Neutrophil (primary cell): Measurements from ENCODE around the gene UVRAG.
A peak's percentile ranks its signal among the peaks of the same experiment; 100 is the strongest.

ENCODE experiments used
- H3K27ac ChIP-seq: fragments of 200-600 bp; sonication (generic); 2 replicates; pipeline ENCODE4 v1.5.1; 2016; ENCODE audit warnings: mild to moderate bottlenecking, moderate library complexity
- H3K27me3 ChIP-seq: fragments of 200-600 bp; sonication (generic); 2 replicates; pipeline ENCODE4 v1.6.0; 2016; ENCODE audit warnings: mild to moderate bottlenecking
- H3K36me3 ChIP-seq: fragments of 200-600 bp; sonication (generic); 2 replicates; pipeline ENCODE4 v1.5.1; 2017
- H3K4me1 ChIP-seq, 2 experiments: fragments of 200-600 bp in 1 of 2; sonication (generic) in 1 of 2; 1 replicate in 1 of 2; 2 replicates in 1 of 2; pipeline versions ENCODE4 v1.5.1 to v1.6.1; 2013 to 2016; ENCODE audit warnings: low read depth in 1 of 2, low read length in 1 of 2, mild to moderate bottlenecking in 1 of 2, moderate library complexity in 1 of 2; ENCODE audit not compliant: control insufficient read depth in 1 of 2, insufficient read depth in 1 of 2
- H3K4me3 ChIP-seq, 2 experiments: fragments of 200-600 bp in 1 of 2; sonication (generic) in 1 of 2; 1 replicate in 1 of 2; 2 replicates in 1 of 2; pipeline ENCODE4 v1.5.1; 2013 to 2016; ENCODE audit warnings: low read depth in 1 of 2, low read length in 1 of 2, mild to moderate bottlenecking in 1 of 2, moderate library complexity in 1 of 2
- H3K9me3 ChIP-seq: fragments of 200-600 bp; sonication (generic); 2 replicates; pipeline ENCODE4 v1.5.1; 2016
- TF ChIP-seq, protein P1 (sequence below): fragments of 200-600 bp; sonication (generic); IDR thresholded peaks from 2 replicates; pipeline ENCODE4 v1.5.1; 2016; ENCODE audit warnings: antibody characterized with exemption

UVRAG gene

DNA sequence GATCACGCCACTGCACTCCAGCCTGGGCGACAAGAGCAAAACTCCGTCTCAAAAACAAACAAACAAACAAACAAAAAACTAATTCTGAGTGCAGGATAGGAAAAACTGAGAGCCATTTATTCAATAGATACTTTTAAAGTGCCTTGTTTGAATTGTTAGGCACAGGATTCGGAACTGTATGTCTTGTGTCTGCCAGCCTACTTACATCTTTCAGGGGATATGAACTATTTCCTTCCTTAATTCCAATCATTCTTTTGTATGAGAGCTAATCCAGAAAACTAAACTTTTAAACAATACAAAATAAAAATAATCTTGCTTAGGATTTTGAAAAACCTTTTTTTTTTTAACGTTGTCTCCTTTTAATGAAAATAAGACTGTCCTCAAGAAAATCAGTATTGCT is 12.6 kb downstream of the UVRAG start:
- H3K27me3 ChIP-seq = no peaks in the 10 kb centered on the region
- peaks cover 10% of the 10 kb centered on the region for H3K36me3 ChIP-seq
- H3K9me3 ChIP-seq = no peaks in the 10 kb centered on the region
- no peak overlapping the region for H3K4me3 ChIP-seq
- no peak overlapping the region for H3K27ac ChIP-seq
- TF ChIP-seq, protein P1, sequence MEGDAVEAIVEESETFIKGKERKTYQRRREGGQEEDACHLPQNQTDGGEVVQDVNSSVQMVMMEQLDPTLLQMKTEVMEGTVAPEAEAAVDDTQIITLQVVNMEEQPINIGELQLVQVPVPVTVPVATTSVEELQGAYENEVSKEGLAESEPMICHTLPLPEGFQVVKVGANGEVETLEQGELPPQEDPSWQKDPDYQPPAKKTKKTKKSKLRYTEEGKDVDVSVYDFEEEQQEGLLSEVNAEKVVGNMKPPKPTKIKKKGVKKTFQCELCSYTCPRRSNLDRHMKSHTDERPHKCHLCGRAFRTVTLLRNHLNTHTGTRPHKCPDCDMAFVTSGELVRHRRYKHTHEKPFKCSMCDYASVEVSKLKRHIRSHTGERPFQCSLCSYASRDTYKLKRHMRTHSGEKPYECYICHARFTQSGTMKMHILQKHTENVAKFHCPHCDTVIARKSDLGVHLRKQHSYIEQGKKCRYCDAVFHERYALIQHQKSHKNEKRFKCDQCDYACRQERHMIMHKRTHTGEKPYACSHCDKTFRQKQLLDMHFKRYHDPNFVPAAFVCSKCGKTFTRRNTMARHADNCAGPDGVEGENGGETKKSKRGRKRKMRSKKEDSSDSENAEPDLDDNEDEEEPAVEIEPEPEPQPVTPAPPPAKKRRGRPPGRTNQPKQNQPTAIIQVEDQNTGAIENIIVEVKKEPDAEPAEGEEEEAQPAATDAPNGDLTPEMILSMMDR = no peak
- no peaks in the 10 kb centered on the region for H3K4me1 ChIP-seq

DNA sequence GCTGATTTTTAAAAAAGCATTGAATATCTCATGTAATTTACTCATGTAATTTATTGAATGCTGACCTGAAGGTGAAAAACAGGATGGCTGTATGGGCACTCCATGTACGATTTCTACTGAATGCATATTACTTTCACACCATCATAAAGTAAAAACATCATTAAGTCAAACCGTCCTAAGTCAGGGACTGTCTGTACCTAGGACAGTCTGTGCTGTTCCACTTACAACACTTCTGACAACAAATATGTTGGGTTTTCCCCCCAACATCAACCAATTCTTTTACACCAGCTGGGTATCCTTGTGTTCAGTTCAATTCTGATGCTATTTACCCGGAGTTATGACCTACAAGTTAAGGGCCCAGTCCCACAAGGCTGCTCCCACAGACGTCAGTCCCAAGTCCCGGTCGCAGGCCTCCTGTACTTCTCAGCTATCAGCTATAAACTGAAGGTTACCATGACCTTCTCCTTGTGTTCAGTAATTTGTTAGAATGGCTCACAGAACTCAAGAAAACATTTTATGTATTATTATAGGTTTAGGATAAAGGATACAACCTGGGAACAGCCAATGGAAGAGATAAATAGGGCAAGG is 17.0 kb downstream of the UVRAG start:
- TF ChIP-seq, protein P1 = no peak

DNA sequence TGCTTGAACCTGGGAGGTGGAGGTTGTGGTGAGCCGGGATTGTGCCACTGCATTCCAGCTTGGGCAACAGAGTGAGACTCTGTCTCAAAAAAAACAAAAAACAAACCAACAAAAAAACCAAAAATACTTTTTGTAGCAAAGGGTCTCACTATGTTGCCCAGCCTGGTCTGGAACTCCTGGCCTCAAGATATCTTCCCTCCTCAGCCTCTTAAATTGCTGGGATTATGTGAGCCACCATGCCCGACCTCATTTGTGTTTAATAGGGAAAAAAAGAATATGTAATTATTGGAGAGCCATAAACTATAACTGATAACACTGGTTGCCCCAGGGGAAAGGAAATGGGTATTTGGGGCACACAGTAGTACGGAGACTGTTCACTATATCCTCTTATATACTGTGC is 19.7 kb downstream of the UVRAG start:
- Histone ChIP-seq H3K27me3 (no peaks in the 10 kb centered on the region), H3K4me3 (no peak overlapping the region), H3K4me1 (peaks cover 8 to 10% of the 10 kb centered on the region in 2 experiments), H3K9me3 (no peaks in the 10 kb centered on the region), H3K36me3 (peaks cover 10% of the 10 kb centered on the region), H3K27ac (no peak overlapping the region)
- TF ChIP-seq, protein P1 = no peak

More for the DNA sequence above, 17.0 kb downstream of the UVRAG start:
- Histone ChIP-seq H3K36me3 (peaks cover 10% of the 10 kb centered on the region), H3K4me1 (peaks cover 8 to 10% of the 10 kb centered on the region in 2 experiments), H3K9me3 (no peaks in the 10 kb centered on the region), H3K4me3 (no peak overlapping the region), H3K27me3 (no peaks in the 10 kb centered on the region), H3K27ac (no peak overlapping the region)

DNA sequence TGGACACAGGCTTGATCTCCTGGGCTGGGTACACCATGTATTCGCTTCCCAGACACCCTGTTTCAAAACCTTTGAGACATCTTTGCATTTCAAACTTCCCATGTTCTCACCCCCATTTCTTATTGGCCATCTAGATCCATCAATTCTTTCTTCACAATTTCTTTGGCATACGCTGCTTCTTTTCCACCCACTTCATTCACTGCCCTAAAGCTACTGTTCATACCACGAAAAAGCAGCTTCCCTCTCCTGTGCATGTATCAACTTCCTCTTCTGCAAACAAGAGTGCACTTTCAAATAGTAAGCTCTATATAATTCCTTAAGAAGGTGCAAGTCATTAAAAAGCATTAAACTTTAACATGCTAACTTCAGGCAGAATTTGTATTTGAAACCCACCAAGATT is 21.4 kb downstream of the UVRAG start:
- Histone ChIP-seq H3K27me3 (no peaks in the 10 kb centered on the region), H3K4me1 (peaks cover 8 to 10% of the 10 kb centered on the region in 2 experiments), H3K36me3 (no peaks in the 10 kb centered on the region), H3K4me3 (no peak overlapping the region), H3K9me3 (no peaks in the 10 kb centered on the region), H3K27ac (peak overlapping the region; percentile 30)
- TF ChIP-seq, protein P1 = no peak

DNA sequence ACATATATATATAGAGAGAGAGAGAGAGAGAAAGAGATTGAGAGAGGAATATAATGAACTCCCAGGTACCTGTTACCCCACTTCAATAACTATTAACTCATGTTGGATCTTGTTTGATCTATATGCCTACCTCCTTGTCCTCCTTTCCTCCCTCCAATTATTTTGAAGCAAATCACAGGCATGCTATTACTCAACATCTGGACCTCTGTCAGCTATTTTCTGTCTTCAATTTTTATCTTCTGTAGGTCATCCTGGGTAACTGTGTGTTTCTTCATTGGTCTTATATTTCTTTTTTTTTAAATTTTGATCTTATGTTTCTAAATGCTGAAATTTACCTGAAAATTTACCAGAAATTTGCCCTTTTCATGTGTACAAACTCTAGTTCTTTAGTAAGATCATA is 24.8 kb downstream of the UVRAG start:
- Histone ChIP-seq H3K27me3 (no peaks in the 10 kb centered on the region), H3K36me3 (no peaks in the 10 kb centered on the region), H3K4me3 (no peak overlapping the region), H3K9me3 (no peaks in the 10 kb centered on the region), H3K4me1 (peaks cover 8 to 10% of the 10 kb centered on the region in 2 experiments), H3K27ac (no peak overlapping the region)
- TF ChIP-seq, protein P1 = no peak
